ENCODE measurements around the gene FGD4. TPM values are rescaled to one million over a fixed set of nuclear protein-coding genes. Genes with fewer than 3 reads are reported as not detected.

The FGD4 gene
- total RNA-seq, result 55.6 TPM
- long read RNA-seq, partial matches to known transcripts, result 18 of 47 reads
- long read RNA-seq, other reads (novel, unspliced or antisense), result 23 of 47 reads

GRCh38 chr12:32399370-32400113 is at the start of gene FGD4:
Gene FGD4, plus strand, starts transcription at chr12:32399558.
- Histone ChIP-seq H3K27me3 (ENCODE audit: low read depth) (peaks cover 4% of the 10 kb centered on the region), H3K4me3 (peak within 1 kb of the TSS; percentile 91), H3K36me3 (no peaks in the 10 kb centered on the region), H3K9me3 (no peaks in the 10 kb centered on the region), H3K4me1 (peaks cover 33% of the 10 kb centered on the region), H3K27ac (peak within 1 kb of the TSS; percentile 93)
- intact Hi-C loops (cut with DNase I), result no loop called here
- ATAC-seq, result peak; percentile 96 to 98
- TF ChIP-seq CTCF (IDR thresholded peaks at IDR 0.05), result peak; percentile 58
- DNase-seq, result peak; percentile 95

GRCh38 chr12:32353540-32353939 is 45.8 kb upstream of the FGD4 start:
- Histone ChIP-seq H3K27me3 (ENCODE audit: low read depth) (no peaks in the 10 kb centered on the region), H3K9me3 (no peaks in the 10 kb centered on the region), H3K36me3 (no peaks in the 10 kb centered on the region), H3K27ac (no peak overlapping the region), H3K4me1 (no peaks in the 10 kb centered on the region), H3K4me3 (no peak overlapping the region)
- ATAC-seq (no peak), DNase-seq (no peak)
- intact Hi-C loops (cut with DNase I), result no loop called here
- no peak for TF ChIP-seq CTCF (IDR thresholded peaks at IDR 0.05)

- intact Hi-C loops (cut with DNase I), result no loop called here
- no peak for ATAC-seq
- no peaks in the 10 kb centered on the region for H3K4me1 ChIP-seq
- no peaks in the 10 kb centered on the region for H3K9me3 ChIP-seq
- no peak overlapping the region for H3K4me3 ChIP-seq
- no peak overlapping the region for H3K27ac ChIP-seq
- no peak for DNase-seq
- H3K36me3 ChIP-seq, result no peaks in the 10 kb centered on the region
- no peak for TF ChIP-seq CTCF (IDR thresholded peaks at IDR 0.05)
- no peaks in the 10 kb centered on the region for H3K27me3 ChIP-seq (ENCODE audit: low read depth)
These were observed 41.6 kb upstream of the FGD4 start for GRCh38 chr12:32357601-32358249.

- TF ChIP-seq CTCF (IDR thresholded peaks at IDR 0.05), result no peak
- Histone ChIP-seq H3K4me3 (no peak overlapping the region), H3K36me3 (no peaks in the 10 kb centered on the region), H3K27me3 (ENCODE audit: low read depth) (no peaks in the 10 kb centered on the region), H3K4me1 (no peaks in the 10 kb centered on the region), H3K27ac (no peak overlapping the region), H3K9me3 (no peaks in the 10 kb centered on the region)
- ATAC-seq (no peak), DNase-seq (no peak)
- intact Hi-C loops (cut with DNase I), result no loop called here
These were observed 38.4 kb upstream of the FGD4 start for GRCh38 chr12:32360956-32361355.

GRCh38 chr12:32362892-32363291 is 36.5 kb upstream of the FGD4 start:
- no peak for ATAC-seq
- Histone ChIP-seq H3K4me3 (no peak overlapping the region), H3K4me1 (no peaks in the 10 kb centered on the region), H3K36me3 (no peaks in the 10 kb centered on the region), H3K27me3 (ENCODE audit: low read depth) (no peaks in the 10 kb centered on the region), H3K9me3 (no peaks in the 10 kb centered on the region), H3K27ac (no peak overlapping the region)
- intact Hi-C loops (cut with DNase I), result no loop called here
- DNase-seq, result no peak
- TF ChIP-seq CTCF (IDR thresholded peaks at IDR 0.05), result no peak
